ENCODE data around the gene XYLB.

GRCh38 chr3:38404286-38404685 lies 57.7 kb downstream of the XYLB start:
- no peak for TF ChIP-seq CTCF (IDR thresholded peaks at IDR 0.05 in 2 of 3, conservative IDR thresholded peaks at IDR 0.05 in 1 of 3; ENCODE audit: borderline replicate concordance in 1 of 3, insufficient read depth in 1 of 3, low read depth in 2 of 3, low read length in 2 of 3)
- no peak for TF ChIP-seq POLR2A (IDR thresholded peaks at IDR 0.05; ENCODE audit: borderline replicate concordance, extremely low read depth, insufficient read depth, insufficient read length)
- TF ChIP-seq ZFX (IDR thresholded peaks at IDR 0.05) = no peak
- no peak for TF ChIP-seq RAD21 (IDR thresholded peaks at IDR 0.05; ENCODE audit: low read depth)
- no peak for TF ChIP-seq EZH2 (IDR thresholded peaks at IDR 0.05)
- TF ChIP-seq JUND (IDR thresholded peaks at IDR 0.05) = 0 out of 2 replicates have a peak, but pooled peaks have one; percentile 11
- no peak for TF ChIP-seq POLR2AphosphoS5 (IDR thresholded peaks at IDR 0.05; ENCODE audit: low read depth, low read length)
- peak; percentile 36; the same call in 1 of the 2 replicates for TF ChIP-seq CEBPB (IDR thresholded peaks at IDR 0.05; ENCODE audit: low read depth)
- no peak for TF ChIP-seq REST (IDR thresholded peaks at IDR 0.05; ENCODE audit: low read depth)
- TF ChIP-seq CBX3 (IDR thresholded peaks at IDR 0.05; ENCODE audit: low read depth) = no peak; the same call in 1 of the 2 replicates
- no peak for TF ChIP-seq ELF1 (IDR thresholded peaks at IDR 0.05; ENCODE audit: borderline replicate concordance, low read depth)
